HG02798 (cell line): ENCODE data around the gene FAM170B.

Experiments
- ATAC-seq: cut with Tn5 transposase; IDR thresholded peaks from one replicate; pipeline ENCODE4 v1.9.1; 2021; ENCODE audit warnings: mild to moderate bottlenecking; ENCODE audit not compliant: unreplicated experiment, poor library complexity

Gene FAM170B

GRCh38 chr10:49109669-49110340 is 24.0 kb downstream of the FAM170B start:
- ATAC-seq: no peak

- no peak for ATAC-seq
Measured at GRCh38 chr10:49108656-49109055, 25.2 kb downstream of the FAM170B start.

- ATAC-seq: no peak
Measured at GRCh38 chr10:49107887-49108267, 25.9 kb downstream of the FAM170B start.

- no peak for ATAC-seq
Measured at GRCh38 chr10:49107111-49107886, 26.5 kb downstream of the FAM170B start.

- ATAC-seq: no peak
Measured at GRCh38 chr10:49106451-49106850, 27.4 kb downstream of the FAM170B start.

- ATAC-seq: no peak
Measured at GRCh38 chr10:49105076-49105475, 28.7 kb downstream of the FAM170B start.

- no peak for ATAC-seq
Measured at GRCh38 chr10:49104323-49104722, 29.5 kb downstream of the FAM170B start.

GRCh38 chr10:49103761-49104160 is 30.1 kb downstream of the FAM170B start:
- ATAC-seq: no peak

GRCh38 chr10:49099046-49099445 is 34.8 kb downstream of the FAM170B start:
- ATAC-seq: no peak

- ATAC-seq: no peak
Measured at GRCh38 chr10:49096890-49097445, 36.9 kb downstream of the FAM170B start.

- no peak for ATAC-seq
Measured at GRCh38 chr10:49094646-49095045, 39.2 kb downstream of the FAM170B start.

GRCh38 chr10:49093922-49094321 is 39.9 kb downstream of the FAM170B start:
- ATAC-seq: no peak

- no peak for ATAC-seq
Measured at GRCh38 chr10:49092477-49092876, 41.3 kb downstream of the FAM170B start.

GRCh38 chr10:49091450-49092210 is 42.2 kb downstream of the FAM170B start:
- no peak for ATAC-seq

GRCh38 chr10:49090696-49091380 is 43.0 kb downstream of the FAM170B start:
- no peak for ATAC-seq

- ATAC-seq: no peak
Measured at GRCh38 chr10:49090189-49090575, 43.6 kb downstream of the FAM170B start.

- ATAC-seq: no peak
Measured at GRCh38 chr10:49089557-49090188, 44.1 kb downstream of the FAM170B start.

GRCh38 chr10:49089152-49089551 is 44.7 kb downstream of the FAM170B start:
- no peak for ATAC-seq

- no peak for ATAC-seq
Measured at GRCh38 chr10:49086889-49087288, 46.9 kb downstream of the FAM170B start.

GRCh38 chr10:49083261-49083660 is 50.6 kb downstream of the FAM170B start:
- ATAC-seq: no peak
